LNCAP (cell line): ENCODE results near the gene ZCCHC4.

ENCODE experiments used
- CTCF ChIP-seq: fragments of 450-650 bp; IDR thresholded peaks from 2 replicates; pipeline ENCODE4 v1.5.1; 2017; ENCODE audit warnings: mild to moderate bottlenecking

The ZCCHC4 gene

GRCh38 chr4:25383647-25384046, 71.1 kb downstream of the ZCCHC4 start:
- TF ChIP-seq CTCF, result no peak

- no peak for TF ChIP-seq CTCF
These were observed 74.4 kb downstream of the ZCCHC4 start for GRCh38 chr4:25386926-25387325.

- no peak for TF ChIP-seq CTCF
These were observed 84.7 kb downstream of the ZCCHC4 start for GRCh38 chr4:25397305-25397704.

- no peak for TF ChIP-seq CTCF
These were observed 86.9 kb downstream of the ZCCHC4 start for GRCh38 chr4:25399510-25399909.

- TF ChIP-seq CTCF, result no peak
These were observed 88.5 kb downstream of the ZCCHC4 start for GRCh38 chr4:25401066-25401465.

GRCh38 chr4:25402521-25402920, 89.9 kb downstream of the ZCCHC4 start:
- no peak for TF ChIP-seq CTCF

- TF ChIP-seq CTCF, result no peak
These were observed 91.1 kb downstream of the ZCCHC4 start for GRCh38 chr4:25403699-25404098.

GRCh38 chr4:25405453-25405852, 92.9 kb downstream of the ZCCHC4 start:
- no peak for TF ChIP-seq CTCF
